A673 (cell line): ENCODE results near the gene NFXL1. TPM values are rescaled to one million over a fixed set of nuclear protein-coding genes. Genes with fewer than 3 reads are reported as not detected.

ENCODE experiments used
- BruUV-seq: library from RNA; stranded (reverse); fragments of 400-500 nt; replicated peaks from 2 replicates; lab custom pipeline; 2021; lab: Mats Ljungman, UMichigan
- CTCF ChIA-PET: fragments of 300-600 bp; sonication (Branson Sonifier 250); formaldehyde crosslinking; loops from one replicate; lab custom pipeline; 2022; ENCODE audit warnings: antibody characterized with exemption; lab: Charles Lee
- POLR2A ChIA-PET: fragments of 300-600 bp; sonication (Branson Sonifier 250); formaldehyde crosslinking; loops from one replicate; lab custom pipeline; 2022; ENCODE audit warnings: antibody characterized with exemption; ENCODE audit not compliant: low non-redundant PET; lab: Charles Lee
- DNase-seq: peaks from one replicate; pipeline ENCODE4 v3.0.0-alpha.2; 2015; ENCODE audit warnings: low spot score
- H3K27ac ChIP-seq: fragments of 200-600 bp; sonication (generic); 2 replicates; pipeline ENCODE4 v1.5.1; 2016; ENCODE audit warnings: mixed run types, low read depth, mild to moderate bottlenecking, mixed read lengths, antibody characterized with exemption, low read length; ENCODE audit not compliant: poor library complexity, severe bottlenecking
- H3K27me3 ChIP-seq: fragments of 200-600 bp; sonication (generic); replicated peaks from 2 replicates; pipeline ENCODE4 v1.6.1; 2017; ENCODE audit warnings: mixed run types, low read depth, mild to moderate bottlenecking, mixed read lengths, antibody characterized with exemption, low read length; ENCODE audit not compliant: insufficient read depth, poor library complexity
- H3K36me3 ChIP-seq: fragments of 200-600 bp; sonication (generic); 2 replicates; pipeline ENCODE4 v1.6.1; 2016; ENCODE audit warnings: mixed run types, mild to moderate bottlenecking, mixed read lengths, antibody characterized with exemption, low read length; ENCODE audit not compliant: insufficient read depth, poor library complexity, severe bottlenecking
- H3K4me1 ChIP-seq: fragments of 200-600 bp; sonication (generic); 2 replicates; pipeline ENCODE4 v1.6.1; 2017; ENCODE audit warnings: mixed run types, mild to moderate bottlenecking, mixed read lengths, antibody characterized with exemption, low read length; ENCODE audit not compliant: insufficient read depth, poor library complexity, severe bottlenecking
- H3K4me3 ChIP-seq: fragments of 200-600 bp; sonication (generic); 2 replicates; pipeline ENCODE4 v1.5.1; 2016; ENCODE audit warnings: low read depth, mixed run types, mild to moderate bottlenecking, mixed read lengths, low read length; ENCODE audit not compliant: poor library complexity, severe bottlenecking
- H3K9me3 ChIP-seq: fragments of 200-600 bp; sonication (generic); 2 replicates; pipeline ENCODE4 v1.6.1; 2016; ENCODE audit warnings: mixed run types, low read depth, mild to moderate bottlenecking, mixed read lengths, antibody characterized with exemption, low read length; ENCODE audit not compliant: poor library complexity, severe bottlenecking
- EZH2 ChIP-seq: fragments of 200-600 bp; sonication (generic); IDR thresholded peaks from 2 replicates; pipeline ENCODE4 v1.6.1; 2017; ENCODE audit warnings: borderline replicate concordance, low read depth, mild to moderate bottlenecking, mixed read lengths, antibody characterized with exemption, low read length; ENCODE audit not compliant: poor library complexity, severe bottlenecking
- intact Hi-C: fragments of 100-400 bp; cut with micrococcal nuclease; formaldehyde crosslinking; loops from one replicate; pipeline ENCODE4 v1.10.0; 2022; ENCODE audit not compliant: unreplicated experiment
- total RNA-seq: library from RNA; stranded (reverse); gene quantifications from 2 replicates; pipeline ENCODE4 v1.2.3, GENCODE V29; 2021
- TF ChIP-seq, protein P1 (sequence below): fragments of 300-800, 200-600 bp; sonication (generic); conservative IDR thresholded peaks from 2 replicates; pipeline ENCODE4 v1.5.1; 2017; ENCODE audit warnings: low read depth, mild to moderate bottlenecking, antibody characterized with exemption, low read length, moderate library complexity, mixed read lengths

NFXL1 gene
- total RNA-seq, 1 experiment from 2014 or later, result 12.1 TPM

DNA sequence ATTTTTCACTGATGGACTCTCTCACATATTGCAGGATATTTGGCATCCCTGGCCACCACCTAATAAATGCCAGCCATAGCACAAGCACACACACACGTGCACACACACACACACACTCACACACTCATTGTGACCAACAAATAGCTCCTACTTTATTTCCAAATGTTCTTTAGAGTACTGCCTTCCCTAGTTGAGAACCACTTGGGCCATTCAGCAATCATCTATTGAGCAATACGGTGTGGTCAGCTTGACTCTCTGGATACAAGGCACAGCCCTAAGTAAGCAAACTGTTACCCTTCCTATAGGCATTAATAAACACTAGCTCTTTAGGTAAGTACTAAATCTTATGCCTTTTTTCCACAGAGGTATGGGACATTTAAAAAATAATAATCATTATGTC is 97.6 kb downstream of the NFXL1 start:
- Histone ChIP-seq H3K36me3 (no peaks in the 10 kb centered on the region), H3K27me3 (peaks cover 5% of the 10 kb centered on the region), H3K4me3 (no peak overlapping the region), H3K27ac (no peak overlapping the region), H3K9me3 (no peaks in the 10 kb centered on the region), H3K4me1 (peaks cover 8% of the 10 kb centered on the region)
- ChIA-PET POLR2A (no interaction called here), CTCF (no interaction called here)
- intact Hi-C loops, result no loop called here
- no peak for DNase-seq
- no TSS peak for BruUV-seq
- TF ChIP-seq, protein P1, sequence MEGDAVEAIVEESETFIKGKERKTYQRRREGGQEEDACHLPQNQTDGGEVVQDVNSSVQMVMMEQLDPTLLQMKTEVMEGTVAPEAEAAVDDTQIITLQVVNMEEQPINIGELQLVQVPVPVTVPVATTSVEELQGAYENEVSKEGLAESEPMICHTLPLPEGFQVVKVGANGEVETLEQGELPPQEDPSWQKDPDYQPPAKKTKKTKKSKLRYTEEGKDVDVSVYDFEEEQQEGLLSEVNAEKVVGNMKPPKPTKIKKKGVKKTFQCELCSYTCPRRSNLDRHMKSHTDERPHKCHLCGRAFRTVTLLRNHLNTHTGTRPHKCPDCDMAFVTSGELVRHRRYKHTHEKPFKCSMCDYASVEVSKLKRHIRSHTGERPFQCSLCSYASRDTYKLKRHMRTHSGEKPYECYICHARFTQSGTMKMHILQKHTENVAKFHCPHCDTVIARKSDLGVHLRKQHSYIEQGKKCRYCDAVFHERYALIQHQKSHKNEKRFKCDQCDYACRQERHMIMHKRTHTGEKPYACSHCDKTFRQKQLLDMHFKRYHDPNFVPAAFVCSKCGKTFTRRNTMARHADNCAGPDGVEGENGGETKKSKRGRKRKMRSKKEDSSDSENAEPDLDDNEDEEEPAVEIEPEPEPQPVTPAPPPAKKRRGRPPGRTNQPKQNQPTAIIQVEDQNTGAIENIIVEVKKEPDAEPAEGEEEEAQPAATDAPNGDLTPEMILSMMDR, result no peak
- TF ChIP-seq EZH2, result no peak

DNA sequence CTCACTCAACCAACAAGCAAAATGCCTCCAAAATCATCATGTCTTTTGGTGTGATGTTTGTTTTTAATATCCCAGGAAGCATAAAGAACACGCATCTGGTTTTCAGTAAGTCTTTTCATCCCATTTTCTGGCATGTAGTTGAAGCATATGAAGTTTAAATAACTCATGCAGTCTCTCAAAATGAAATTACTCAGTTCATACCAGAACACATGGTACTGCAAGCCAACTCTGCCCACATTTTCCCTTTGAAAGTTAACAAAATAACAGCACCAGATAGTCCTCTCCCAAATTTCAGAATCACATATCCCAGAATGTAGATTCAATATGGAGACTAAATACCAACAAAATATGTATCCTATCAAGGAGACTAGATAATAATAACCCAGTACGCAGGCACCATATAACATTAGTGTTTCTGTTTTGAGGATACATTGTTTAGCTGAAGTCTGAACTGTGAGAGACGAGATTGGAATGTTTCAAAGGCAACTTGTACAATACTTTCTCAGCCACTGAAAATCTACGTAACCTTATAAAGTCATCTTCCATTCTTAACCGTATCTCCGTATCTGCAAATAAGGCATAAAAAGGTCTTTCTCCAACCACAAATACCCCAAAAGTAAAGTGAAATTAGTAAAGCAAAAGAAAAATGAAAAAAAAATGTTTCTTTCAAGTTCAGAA is 99.6 kb downstream of the NFXL1 start:
- CTCF ChIA-PET, result no interaction called here
- DNase-seq, result no peak
- no peak overlapping the region for H3K27ac ChIP-seq
- H3K9me3 ChIP-seq, result no peaks in the 10 kb centered on the region
- no peaks in the 10 kb centered on the region for H3K36me3 ChIP-seq
- peaks cover 8% of the 10 kb centered on the region for H3K4me1 ChIP-seq
- H3K4me3 ChIP-seq, result no peak overlapping the region
- no TSS peak for BruUV-seq
- peaks cover 5% of the 10 kb centered on the region for H3K27me3 ChIP-seq
- intact Hi-C loops, result no loop called here
- POLR2A ChIA-PET, result no interaction called here
- TF ChIP-seq, protein P1, result no peak
- TF ChIP-seq EZH2, result no peak

DNA sequence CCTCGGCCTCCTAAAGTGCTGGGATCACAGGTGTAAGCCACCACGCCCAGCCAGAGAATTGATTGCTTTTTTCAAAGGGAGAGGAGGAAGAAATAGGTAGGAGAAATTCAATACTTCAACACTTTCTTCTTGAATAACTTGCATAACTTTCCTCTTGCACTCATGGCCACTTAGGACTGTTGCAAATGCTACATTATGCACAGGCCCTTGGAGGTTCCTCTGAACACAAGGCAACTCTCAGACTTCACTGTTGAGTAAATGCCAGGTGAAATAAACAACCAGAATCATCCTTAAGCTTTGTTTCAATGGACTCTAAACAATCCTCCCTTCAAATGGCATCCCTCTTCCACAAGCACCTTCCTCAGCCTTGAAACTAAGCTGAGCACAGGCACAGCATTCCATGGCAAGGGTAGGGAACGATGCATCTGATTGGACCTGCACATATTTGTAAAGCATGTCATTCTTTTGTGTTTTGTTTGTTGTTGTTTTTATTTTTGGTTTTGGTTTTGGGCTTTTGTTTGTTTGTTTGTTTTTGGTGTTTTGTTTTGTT is 104.7 kb downstream of the NFXL1 start:
- Histone ChIP-seq H3K36me3 (no peaks in the 10 kb centered on the region), H3K27ac (no peak overlapping the region), H3K4me1 (no peaks in the 10 kb centered on the region), H3K27me3 (no peaks in the 10 kb centered on the region), H3K9me3 (no peaks in the 10 kb centered on the region), H3K4me3 (no peak overlapping the region)
- CTCF ChIA-PET, result no interaction called here
- BruUV-seq, result no TSS peak
- TF ChIP-seq, protein P1, result no peak
- TF ChIP-seq EZH2, result no peak
- DNase-seq, result no peak
- intact Hi-C loops, result no loop called here
- POLR2A ChIA-PET, result no interaction called here
